Mucosa of descending colon (tissue), 3 donors: ENCODE data around the gene LRRC49. TPM values are rescaled to one million over a fixed set of nuclear protein-coding genes. Genes with fewer than 3 reads are reported as not detected.
A peak's percentile ranks its signal among the peaks of the same experiment; 100 is the strongest.
"Not testable (repeated sequence)": the region's sequence is repeated elsewhere in the genome, so short reads cannot be mapped to it uniquely, and the experiment has no call there.

Experiments
- ATAC-seq: fragments of 200-7000 bp; cut with Tn5 transposase; one replicate; pipeline ENCODE4 v1.9.1; 2020; ENCODE audit warnings: mild to moderate bottlenecking, moderate library complexity
- DNase-seq, 3 donors: peaks; one replicate each; pipeline ENCODE4 v3.0.0-alpha.2; 2020
- H3K36me3 ChIP-seq: fragments of 200-600 bp; one replicate; pipeline ENCODE4 v1.8.0; 2021; ENCODE audit warnings: low read depth, mild to moderate bottlenecking
- H3K4me1 ChIP-seq: fragments of 200-600 bp; one replicate; pipeline ENCODE4 v1.8.0; 2021; ENCODE audit warnings: low read depth, mild to moderate bottlenecking
- H3K4me3 ChIP-seq: fragments of 200-600 bp; one replicate; pipeline ENCODE4 v1.8.0; 2021; ENCODE audit warnings: mild to moderate bottlenecking
- H3K9me3 ChIP-seq: fragments of 200-600 bp; one replicate; pipeline ENCODE4 v1.8.0; 2021; ENCODE audit warnings: mild to moderate bottlenecking
- intact Hi-C, 2 donors: fragments of 100-400 bp; cut with DNase I in 1 of 2; cut with micrococcal nuclease in 1 of 2; formaldehyde crosslinking; loops; one replicate each; pipeline versions ENCODE4 v1.11.0 to v1.11.1; 2022; cut with DNase I, micrococcal nuclease
- total RNA-seq, 3 donors: library from RNA; stranded (reverse); fragmentation: NEBNext Ultra II Directional in 2 of 3; extraction: Animal tissue kit (Norgen Biotek cat#: 25700) in 2 of 3; gene quantifications; one replicate each; pipeline versions ENCODE4 v1.2.1 to v1.2.4, GENCODE V29; 2021 to 2023
- TF ChIP-seq, protein P1 (sequence below): fragments of 200-600 bp; IDR thresholded peaks from one replicate; pipeline ENCODE4 v1.8.0; 2022; ENCODE audit warnings: antibody characterized with exemption, mild to moderate bottlenecking
- donor health status: DM: no; HTN: no; CAD: no; lungs with moderate emphysema.
- donor health status: DM: no; HTN: no; CAD: no.
- donor health status: DM: no; HTN: yes; CAD: no.

The LRRC49 gene
- total RNA-seq, 3 donors from 2014 or later, result 2.7 to 5.7 (median 4.7) TPM

DNA sequence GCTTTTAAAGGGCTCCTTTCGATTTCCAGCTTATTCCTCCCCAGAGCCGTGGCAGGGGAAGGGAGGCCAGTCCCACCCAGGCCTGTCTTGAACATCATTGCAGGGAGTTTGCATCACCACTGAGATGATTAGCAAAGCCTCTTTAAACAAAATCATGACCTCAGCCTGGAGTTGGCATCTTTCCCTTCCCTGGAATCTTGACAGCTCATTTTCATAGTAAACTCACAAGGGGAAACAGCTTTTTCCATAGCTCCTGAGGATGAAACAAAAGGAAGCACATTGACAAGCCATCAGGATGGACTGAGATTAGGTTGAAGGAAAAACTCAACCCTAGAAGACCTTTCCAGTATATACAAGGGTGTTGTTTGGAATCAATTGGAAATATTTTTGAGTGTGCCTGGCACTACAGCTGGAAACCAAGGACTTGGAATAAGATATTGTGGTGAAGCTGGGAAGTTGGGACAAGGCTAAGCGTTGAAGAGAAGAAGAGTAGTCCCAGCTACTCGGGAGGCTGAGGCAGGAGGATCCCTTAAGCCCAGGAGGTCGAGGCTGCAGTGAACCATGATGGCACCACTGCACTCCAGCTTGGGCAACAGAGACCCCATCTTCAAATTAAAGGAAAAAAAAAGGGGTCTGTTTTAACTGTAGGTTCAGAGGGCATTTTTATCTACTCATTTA, 35.6 kb upstream of the LRRC49 start:
- intact Hi-C loops, result no loop called here
- H3K9me3 ChIP-seq, result no peaks in the 10 kb centered on the region
- no peaks in the 10 kb centered on the region for H3K36me3 ChIP-seq
- DNase-seq (peak in 1 of 3 donors; percentile 65), ATAC-seq (peak; percentile 62)
- no peak overlapping the region for H3K4me3 ChIP-seq
- H3K4me1 ChIP-seq, result no peaks in the 10 kb centered on the region
- TF ChIP-seq, protein P1, sequence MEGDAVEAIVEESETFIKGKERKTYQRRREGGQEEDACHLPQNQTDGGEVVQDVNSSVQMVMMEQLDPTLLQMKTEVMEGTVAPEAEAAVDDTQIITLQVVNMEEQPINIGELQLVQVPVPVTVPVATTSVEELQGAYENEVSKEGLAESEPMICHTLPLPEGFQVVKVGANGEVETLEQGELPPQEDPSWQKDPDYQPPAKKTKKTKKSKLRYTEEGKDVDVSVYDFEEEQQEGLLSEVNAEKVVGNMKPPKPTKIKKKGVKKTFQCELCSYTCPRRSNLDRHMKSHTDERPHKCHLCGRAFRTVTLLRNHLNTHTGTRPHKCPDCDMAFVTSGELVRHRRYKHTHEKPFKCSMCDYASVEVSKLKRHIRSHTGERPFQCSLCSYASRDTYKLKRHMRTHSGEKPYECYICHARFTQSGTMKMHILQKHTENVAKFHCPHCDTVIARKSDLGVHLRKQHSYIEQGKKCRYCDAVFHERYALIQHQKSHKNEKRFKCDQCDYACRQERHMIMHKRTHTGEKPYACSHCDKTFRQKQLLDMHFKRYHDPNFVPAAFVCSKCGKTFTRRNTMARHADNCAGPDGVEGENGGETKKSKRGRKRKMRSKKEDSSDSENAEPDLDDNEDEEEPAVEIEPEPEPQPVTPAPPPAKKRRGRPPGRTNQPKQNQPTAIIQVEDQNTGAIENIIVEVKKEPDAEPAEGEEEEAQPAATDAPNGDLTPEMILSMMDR, result no peak

DNA sequence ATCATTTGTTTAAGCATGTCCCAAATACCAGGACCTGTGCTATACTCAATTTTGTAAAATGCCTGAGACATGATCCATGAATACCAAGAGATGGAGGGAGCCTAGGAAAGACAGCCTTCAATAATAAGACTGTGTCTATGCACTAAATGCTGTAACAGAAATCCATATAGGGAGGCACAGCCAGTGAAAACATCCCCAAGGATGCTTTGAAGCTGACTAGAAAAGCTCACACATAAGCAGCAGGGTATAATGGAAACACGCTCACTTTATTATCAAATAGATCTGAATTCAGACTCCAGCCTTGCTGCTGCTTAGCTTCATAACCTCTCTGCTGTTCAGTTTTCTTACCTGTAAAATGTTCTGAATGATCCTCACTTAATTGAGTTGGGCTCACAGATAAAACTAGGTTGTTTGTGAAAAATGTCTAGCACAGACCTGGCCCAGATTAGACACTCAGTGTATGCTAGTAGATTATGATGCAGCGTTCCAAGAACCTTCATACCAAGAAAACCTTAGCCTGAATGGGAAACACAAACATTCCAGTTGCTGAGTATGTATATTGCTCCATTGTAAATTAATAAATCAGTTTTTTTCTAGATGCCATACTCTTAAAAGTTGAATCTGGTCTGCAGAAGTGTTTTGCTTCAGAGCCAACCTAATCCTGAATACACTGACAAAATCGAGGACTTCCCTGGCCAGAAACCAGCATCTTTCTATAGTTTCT, 34.9 kb upstream of the LRRC49 start:
- DNase-seq, result no peak
- intact Hi-C loops, result no loop called here
- no peak for ATAC-seq
- Histone ChIP-seq H3K36me3 (no peaks in the 10 kb centered on the region), H3K4me1 (no peaks in the 10 kb centered on the region), H3K4me3 (no peak overlapping the region), H3K9me3 (no peaks in the 10 kb centered on the region)
- TF ChIP-seq, protein P1, result no peak

DNA sequence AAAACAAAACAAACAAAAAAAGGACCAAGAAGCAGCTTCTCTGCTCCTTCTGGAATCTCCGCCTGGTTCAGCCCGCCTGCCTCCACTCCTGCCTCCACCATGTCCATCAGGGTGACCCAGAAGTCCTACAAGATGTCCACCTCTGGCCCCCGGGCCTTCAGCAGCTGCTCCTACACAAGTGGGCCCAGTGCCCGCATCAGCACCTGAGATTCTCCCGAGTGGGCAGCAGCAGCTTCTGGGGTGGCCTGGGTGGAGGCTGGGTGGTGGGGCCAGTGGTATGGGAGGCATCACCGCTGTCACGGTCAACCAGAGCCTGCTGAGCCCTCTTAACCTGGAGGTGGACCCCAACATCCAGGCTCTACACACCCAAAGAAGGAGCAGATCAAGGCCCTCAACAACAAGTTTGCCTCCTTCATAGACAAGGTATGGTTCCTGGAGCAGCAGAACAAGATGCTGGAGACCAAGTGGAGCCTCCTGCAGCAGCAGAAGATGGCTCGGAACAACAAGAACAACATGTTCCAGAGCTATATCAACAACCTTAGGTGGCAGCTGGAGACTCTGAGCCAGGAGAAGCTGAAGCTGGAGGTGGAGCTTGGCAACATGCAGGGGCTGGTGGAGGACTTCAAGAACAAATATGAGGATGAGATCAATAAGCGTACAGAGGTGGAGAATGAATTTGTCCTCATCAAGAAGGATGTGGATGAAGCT, 33.9 kb upstream of the LRRC49 start:
- ATAC-seq, intact Hi-C loops: not testable (repeated sequence)

DNA sequence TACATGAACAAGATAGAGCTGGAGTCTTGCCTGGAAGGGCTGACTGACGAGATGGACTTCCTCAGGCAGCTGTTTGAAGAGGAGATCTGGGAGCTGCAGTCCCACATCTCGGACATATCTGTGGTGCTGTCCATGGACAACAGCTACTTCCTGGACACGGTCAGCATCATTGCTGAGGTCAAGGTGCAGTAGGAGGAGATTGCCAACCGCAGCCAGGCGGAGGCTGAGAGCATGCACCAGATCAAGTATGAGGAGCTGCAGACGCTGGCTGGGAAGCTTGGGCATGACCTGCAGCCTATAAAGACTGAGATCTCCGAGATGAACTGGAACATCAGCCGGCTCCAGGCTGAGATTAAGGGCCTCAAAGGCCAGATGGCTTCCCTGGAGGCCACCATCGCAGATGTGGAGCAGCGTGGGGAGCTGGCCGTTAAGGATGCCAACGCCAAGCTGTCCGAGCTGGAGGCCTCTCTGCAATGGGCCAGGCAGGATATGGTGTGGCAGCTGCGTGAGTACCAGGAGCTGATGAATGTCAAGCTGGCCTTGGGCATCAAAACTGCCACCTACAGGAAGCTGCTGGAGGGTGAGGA, 33.2 kb upstream of the LRRC49 start:
- Histone ChIP-seq H3K4me3 (no peak overlapping the region), H3K36me3 (no peaks in the 10 kb centered on the region), H3K4me1 (no peaks in the 10 kb centered on the region), H3K9me3 (no peaks in the 10 kb centered on the region)
- TF ChIP-seq, protein P1, result no peak
- DNase-seq, result no peak
- ATAC-seq, result no peak
- intact Hi-C loops, result no loop called here

More for the DNA sequence above, 33.9 kb upstream of the LRRC49 start:
- not testable (repeated sequence) for H3K4me3 ChIP-seq, H3K9me3 ChIP-seq, H3K4me1 ChIP-seq, H3K36me3 ChIP-seq, DNase-seq

DNA sequence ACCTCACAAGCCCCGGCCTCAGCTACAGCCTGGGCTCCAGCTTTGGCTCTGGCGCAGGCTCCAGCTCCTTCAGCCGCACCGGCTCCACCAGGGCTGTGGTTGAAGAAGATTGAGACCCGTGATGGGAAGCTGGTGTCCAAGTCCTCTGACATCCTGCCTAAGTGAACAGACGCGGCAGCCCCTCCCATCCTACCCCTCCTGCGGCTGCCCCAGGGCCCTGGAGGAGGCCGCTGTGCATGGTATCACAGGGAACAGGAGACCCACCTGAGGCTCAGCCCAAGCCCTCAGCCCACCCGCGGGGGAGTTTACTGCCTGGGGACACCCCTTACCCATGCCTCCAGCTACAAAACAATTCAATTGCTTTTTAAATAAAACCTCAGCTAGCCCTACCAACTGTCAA, 32.6 kb upstream of the LRRC49 start:
- H3K4me3 ChIP-seq, result no peak overlapping the region
- no peaks in the 10 kb centered on the region for H3K4me1 ChIP-seq
- no peak for DNase-seq
- no peaks in the 10 kb centered on the region for H3K36me3 ChIP-seq
- no peak for ATAC-seq
- H3K9me3 ChIP-seq, result no peaks in the 10 kb centered on the region
- TF ChIP-seq, protein P1, result no peak
- intact Hi-C loops, result no loop called here
